H9 (cell line): Measurements from ENCODE around the gene MAP3K1. TPM values are rescaled to one million over a fixed set of nuclear protein-coding genes. Genes with fewer than 3 reads are reported as not detected.

Experiments used
- DNase-seq: peaks from one replicate; pipeline ENCODE4 v3.0.0-alpha.2; 2017
- H2AFZ ChIP-seq: one replicate; pipeline ENCODE4 v1.6.1; 2013; ENCODE audit warnings: mild to moderate bottlenecking, low read length, control low read depth, moderate library complexity
- H2AK5ac ChIP-seq: 2 replicates; pipeline ENCODE4 v1.6.1; 2013; ENCODE audit warnings: low read length, control low read depth, mixed read lengths; ENCODE audit not compliant: insufficient read length
- H2BK120ac ChIP-seq: one replicate; pipeline ENCODE4 v1.6.1; 2013; ENCODE audit warnings: low read depth, mild to moderate bottlenecking, low read length, control low read depth, inconsistent platforms; ENCODE audit not compliant: poor library complexity, severe bottlenecking
- H2BK12ac ChIP-seq: 2 replicates; pipeline ENCODE4 v1.6.1; 2013; ENCODE audit warnings: low read length, control low read depth, mixed read lengths, low read depth; ENCODE audit not compliant: insufficient read length
- H2BK15ac ChIP-seq: 2 replicates; pipeline ENCODE4 v1.6.1; 2013; ENCODE audit warnings: low read depth, low read length, control low read depth
- H2BK20ac ChIP-seq: one replicate; pipeline ENCODE4 v1.6.1; 2013; ENCODE audit warnings: low read depth, mild to moderate bottlenecking, low read length, control low read depth, inconsistent platforms; ENCODE audit not compliant: poor library complexity, severe bottlenecking
- H2BK5ac ChIP-seq: 2 replicates; pipeline ENCODE4 v1.6.1; 2013; ENCODE audit warnings: low read length, control low read depth, mixed read lengths; ENCODE audit not compliant: insufficient read length
- H3K14ac ChIP-seq: 2 replicates; pipeline ENCODE4 v1.6.1; 2013; ENCODE audit warnings: low read length, control low read depth; ENCODE audit not compliant: insufficient read depth
- H3K18ac ChIP-seq: 2 replicates; pipeline ENCODE4 v1.6.1; 2013; ENCODE audit warnings: low read depth, mild to moderate bottlenecking, mixed read lengths, low read length, control low read depth; ENCODE audit not compliant: insufficient read length
- H3K23ac ChIP-seq: 2 replicates; pipeline ENCODE4 v1.6.1; 2013; ENCODE audit warnings: low read length, control low read depth, mixed read lengths, low read depth; ENCODE audit not compliant: insufficient read length
- H3K23me2 ChIP-seq: 2 replicates; pipeline ENCODE4 v1.6.1; 2013; ENCODE audit warnings: low read depth, mild to moderate bottlenecking, mixed read lengths, low read length, control low read depth; ENCODE audit not compliant: insufficient read length, poor library complexity, severe bottlenecking
- H3K27ac ChIP-seq: 2 replicates; pipeline ENCODE4 v1.5.1; 2013; ENCODE audit warnings: low read length, control low read depth, mixed read lengths, low read depth; ENCODE audit not compliant: insufficient read length
- H3K27me3 ChIP-seq: 2 replicates; pipeline ENCODE4 v1.6.1; 2013; ENCODE audit warnings: low read length, control low read depth, inconsistent platforms; ENCODE audit not compliant: insufficient read depth
- H3K4ac ChIP-seq: 2 replicates; pipeline ENCODE4 v1.6.1; 2013; ENCODE audit warnings: low read depth, mild to moderate bottlenecking, control low read depth, inconsistent platforms, low read length, moderate library complexity
- H3K4me1 ChIP-seq: 2 replicates; pipeline ENCODE4 v1.6.1; 2013; ENCODE audit warnings: low read length, control low read depth, inconsistent platforms; ENCODE audit not compliant: insufficient read depth
- H3K4me2 ChIP-seq: 2 replicates; pipeline ENCODE4 v1.6.1; 2013; ENCODE audit warnings: low read length, control low read depth, mixed read lengths; ENCODE audit not compliant: insufficient read length, insufficient read depth
- H3K56ac ChIP-seq: 2 replicates; pipeline ENCODE4 v1.6.1; 2013; ENCODE audit warnings: low read depth, mild to moderate bottlenecking, mixed read lengths, low read length, control low read depth; ENCODE audit not compliant: insufficient read length
- H3K79me1 ChIP-seq: 2 replicates; pipeline ENCODE4 v1.6.1; 2013; ENCODE audit warnings: low read depth, mild to moderate bottlenecking, moderate library complexity, low read length, control low read depth, inconsistent platforms; ENCODE audit not compliant: insufficient read depth, poor library complexity, severe bottlenecking
- H3K79me2 ChIP-seq: 2 replicates; pipeline ENCODE4 v1.6.1; 2013; ENCODE audit warnings: low read length, control low read depth, inconsistent platforms; ENCODE audit not compliant: insufficient read depth
- H3K9ac ChIP-seq: 2 replicates; pipeline ENCODE4 v1.6.1; 2013; ENCODE audit warnings: low read length, control low read depth, mixed read lengths; ENCODE audit not compliant: insufficient read length; ENCODE audit errors: extremely low read depth
- H3K9me3 ChIP-seq: one replicate; pipeline ENCODE4 v1.6.1; 2013; ENCODE audit warnings: low read depth, low read length, inconsistent platforms; ENCODE audit not compliant: control insufficient read depth
- H3T11ph ChIP-seq: one replicate; pipeline ENCODE4 v1.6.1; 2013; ENCODE audit warnings: mild to moderate bottlenecking, low read length, control low read depth, inconsistent platforms
- H4K20me1 ChIP-seq: one replicate; pipeline ENCODE4 v1.6.1; 2013; ENCODE audit not compliant: control insufficient read depth, insufficient read length, insufficient read depth
- H4K5ac ChIP-seq: 2 replicates; pipeline ENCODE4 v1.6.1; 2013; ENCODE audit warnings: low read depth, mild to moderate bottlenecking, mixed read lengths, low read length, control low read depth; ENCODE audit not compliant: insufficient read length
- H4K8ac ChIP-seq: replicated peaks from 2 replicates; pipeline ENCODE4 v1.6.1; 2013; ENCODE audit warnings: low read length, control low read depth, mixed read lengths, low read depth; ENCODE audit not compliant: insufficient read length
- H4K91ac ChIP-seq: 2 replicates; pipeline ENCODE4 v1.6.1; 2013; ENCODE audit warnings: low read depth, mild to moderate bottlenecking, moderate library complexity, mixed read lengths, low read length, control low read depth; ENCODE audit not compliant: insufficient read length
- H3K27ac Mint-ChIP-seq, 3 experiments: 2 replicates in 2 of 3; 3 replicates in 1 of 3; pipeline ENCODE4 v1.8.0; 2020 to 2021; ENCODE audit warnings: mixed read lengths in 3 of 3, mild to moderate bottlenecking in 1 of 3, moderate library complexity in 1 of 3
- H3K27me3 Mint-ChIP-seq: 2 replicates; pipeline ENCODE4 v1.8.0; 2021; ENCODE audit warnings: low read depth, mild to moderate bottlenecking, moderate library complexity, mixed read lengths
- H3K36me3 Mint-ChIP-seq, 3 experiments: 2 replicates in 2 of 3; 3 replicates in 1 of 3; pipeline ENCODE4 v1.8.0; 2020 to 2021; ENCODE audit warnings: low read depth in 3 of 3, mixed read lengths in 3 of 3; ENCODE audit not compliant: insufficient read depth in 1 of 3
- H3K4me1 Mint-ChIP-seq, 2 experiments: 2 replicates each; pipeline ENCODE4 v1.8.0; 2020; ENCODE audit warnings: mixed read lengths in 2 of 2
- H3K4me3 Mint-ChIP-seq, 2 experiments: 2 replicates in 1 of 2; 3 replicates in 1 of 2; pipeline ENCODE4 v1.8.0; 2020 to 2021; ENCODE audit warnings: mild to moderate bottlenecking in 2 of 2, mixed read lengths in 2 of 2, moderate library complexity in 1 of 2
- H3K9me3 Mint-ChIP-seq, 2 experiments: 2 replicates in 1 of 2; 3 replicates in 1 of 2; pipeline ENCODE4 v1.8.0; 2020; ENCODE audit warnings: mild to moderate bottlenecking in 2 of 2, mixed read lengths in 2 of 2, moderate library complexity in 1 of 2
- CTCF ChIP-seq: fragments of 200-600 bp; sonication (generic); conservative IDR thresholded peaks from 3 replicates; pipeline ENCODE4 v1.8.0; 2021; ENCODE audit warnings: antibody characterized with exemption, mild to moderate bottlenecking
- WGBS: extraction: QIAGEN DNeasy Blood & Tissue Kit; methylation state at CpG from one replicate; pipeline ENCODE4 v1.1.7; 2013; ENCODE audit warnings: missing lambda C conversion rate, low lambda C conversion rate, mixed read lengths; ENCODE audit not compliant: insufficient read length; ENCODE audit errors: extremely low coverage; 5-methylcytosine and 5-hydroxymethylcytosine counted together
- total RNA-seq: library from RNA; stranded (reverse); gene quantifications from 2 replicates; pipeline ENCODE4 v1.2.1, GENCODE V29; 2021

The MAP3K1 gene
- total RNA-seq, 1 experiment from 2014 or later = 11.1 TPM

- Histone ChIP-seq H3K4me2 (no peak overlapping the region), H2BK20ac (no peak overlapping the region), H3K9ac (no peak overlapping the region), H3K27ac (no peak overlapping the region), H2BK5ac (no peak overlapping the region), H4K20me1 (no peaks in the 10 kb centered on the region), H2BK120ac (no peak overlapping the region), H3K56ac (no peak overlapping the region), H3K79me2 (no peaks in the 10 kb centered on the region), H3K23me2 (no peaks in the 10 kb centered on the region), H3K9me3 (no peaks in the 10 kb centered on the region), H4K5ac (no peak overlapping the region), H3K27me3 (no peaks in the 10 kb centered on the region), H3K4me1 (no peaks in the 10 kb centered on the region), H3K23ac (no peak overlapping the region), H2BK15ac (no peak overlapping the region), H3K79me1 (no peaks in the 10 kb centered on the region), H3K18ac (no peak overlapping the region), H4K91ac (no peak overlapping the region), H2AFZ (no peak overlapping the region), H3K4ac (no peak overlapping the region), H2BK12ac (no peak overlapping the region), H4K8ac (no peak overlapping the region), H2AK5ac (no peak overlapping the region), H3K14ac (no peak overlapping the region), H3T11ph (no peak overlapping the region)
- WGBS = no CpG with 5 or more reads among the region's 1 CpG
- H3K27me3 Mint-ChIP-seq = no peaks in the 10 kb centered on the region
- no peak for DNase-seq
- peaks cover 27 to 82% (median 72%) of the 10 kb centered on the region in 3 experiments; a peak in 6 of 7 replicates for H3K36me3 Mint-ChIP-seq
- H3K4me1 Mint-ChIP-seq = no peaks in the 10 kb centered on the region
- no peak overlapping the region for H3K4me3 Mint-ChIP-seq
- no peak overlapping the region for H3K27ac Mint-ChIP-seq
- no peaks in the 10 kb centered on the region for H3K9me3 Mint-ChIP-seq
- TF ChIP-seq CTCF = no peak
Measured at GRCh38 chr5:56934325-56934724, 119.0 kb downstream of the MAP3K1 start.
